VCaP (cell line): Measurements from ENCODE around the gene FMN1.

ENCODE experiments used
- H3K27ac ChIP-seq: fragments of 450-650 bp; 2 replicates; pipeline ENCODE4 v1.5.1; 2017
- CTCF ChIP-seq: fragments of 450-650 bp; conservative IDR thresholded peaks from 2 replicates; pipeline ENCODE4 v1.5.1; 2017; ENCODE audit warnings: mild to moderate bottlenecking, moderate library complexity

FMN1 gene

GRCh38 chr15:33182926-33183325 lies 11.6 kb downstream of the FMN1 start:
- no peak for TF ChIP-seq CTCF
- H3K27ac ChIP-seq = no peak overlapping the region

DNA sequence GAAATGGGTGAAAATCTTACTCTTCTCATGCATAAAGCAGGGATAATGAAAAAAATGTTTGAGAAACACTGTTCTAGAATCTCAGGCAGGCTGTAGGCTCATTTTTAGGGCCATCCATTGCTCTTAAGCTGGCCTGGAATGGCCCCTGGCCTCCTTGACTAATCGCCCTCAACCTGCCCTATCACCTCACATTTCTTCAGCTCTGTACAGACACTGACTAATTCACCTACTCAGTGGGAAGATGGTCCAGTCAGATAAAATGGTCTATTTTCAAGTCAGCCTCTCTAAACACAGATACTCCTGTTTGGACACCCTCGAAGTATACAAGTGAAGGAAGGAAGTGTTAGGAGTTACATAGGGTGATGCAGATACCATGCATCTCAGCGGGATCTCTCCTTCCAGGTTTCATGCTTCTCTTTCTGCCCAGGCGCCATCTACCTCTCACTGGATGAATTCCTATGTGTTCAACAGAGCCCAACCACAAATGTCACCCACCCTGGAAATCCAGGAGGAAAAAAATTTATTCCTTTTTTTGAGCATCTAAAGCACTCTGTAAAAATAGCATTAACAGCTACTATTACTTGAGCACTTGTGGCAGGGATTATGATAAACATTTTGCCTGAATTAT lies 12.1 kb downstream of the FMN1 start:
- no peak for TF ChIP-seq CTCF
- H3K27ac ChIP-seq = no peak overlapping the region

GRCh38 chr15:33179874-33180273 lies 14.6 kb downstream of the FMN1 start:
- no peak overlapping the region for H3K27ac ChIP-seq
- no peak for TF ChIP-seq CTCF

DNA sequence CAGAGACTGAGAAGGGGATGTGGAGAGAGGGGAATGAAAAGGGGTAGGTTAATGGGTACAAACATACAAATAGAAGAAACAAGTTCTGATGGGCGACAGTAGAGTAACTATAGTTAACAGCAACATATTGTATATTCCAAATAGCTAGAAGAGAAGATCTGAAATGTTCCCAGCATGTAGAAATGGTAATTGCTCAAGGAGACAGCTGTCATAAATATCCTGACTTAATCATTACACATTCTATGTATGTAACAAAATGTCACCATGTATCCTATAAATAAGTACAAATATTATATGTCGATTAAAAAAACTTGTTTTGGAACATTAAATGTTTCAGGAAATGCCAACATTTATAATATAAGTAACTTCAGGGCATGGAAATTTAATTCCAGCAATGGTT lies 23.3 kb downstream of the FMN1 start:
- no peak for TF ChIP-seq CTCF
- H3K27ac ChIP-seq = no peak overlapping the region

- H3K27ac ChIP-seq = no peak overlapping the region
- no peak for TF ChIP-seq CTCF
Measured at GRCh38 chr15:33169625-33170024, 24.9 kb downstream of the FMN1 start.

GRCh38 chr15:33168444-33168843 lies 26.1 kb downstream of the FMN1 start:
- no peak for TF ChIP-seq CTCF
- no peak overlapping the region for H3K27ac ChIP-seq

DNA sequence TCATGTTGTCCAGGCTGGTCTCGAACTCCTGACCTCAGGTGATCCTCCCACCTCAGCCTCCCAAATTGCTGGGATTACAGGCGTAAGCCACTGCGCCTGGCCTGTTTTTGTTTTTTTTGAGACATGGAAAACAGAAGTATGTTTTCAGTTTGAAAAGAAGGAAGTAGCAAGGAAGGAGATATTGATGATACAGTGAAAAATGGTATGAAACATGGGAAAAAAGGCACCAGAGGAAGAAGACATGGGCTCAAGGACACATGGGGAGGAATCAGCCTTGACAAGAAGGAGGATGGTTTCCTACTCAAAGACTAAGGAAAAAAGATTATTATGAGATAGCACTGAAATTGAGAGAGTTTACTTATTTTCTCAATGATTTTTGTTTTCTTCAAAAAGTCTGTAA lies 30.7 kb downstream of the FMN1 start:
- H3K27ac ChIP-seq = no peak overlapping the region
- TF ChIP-seq CTCF = no peak
